ENCODE measurements around the gene C16orf89.

GRCh38 chr16:5108505-5109158, 42.9 kb upstream of the C16orf89 start:
- no peak for TF ChIP-seq CTCF (IDR thresholded peaks at IDR 0.05)
- TF ChIP-seq POLR2A (IDR thresholded peaks at IDR 0.05) = no peak
